ENCODE data around the gene SLC16A12.
A peak's percentile ranks its signal among the peaks of the same experiment; 100 is the strongest.

SLC16A12 gene

DNA sequence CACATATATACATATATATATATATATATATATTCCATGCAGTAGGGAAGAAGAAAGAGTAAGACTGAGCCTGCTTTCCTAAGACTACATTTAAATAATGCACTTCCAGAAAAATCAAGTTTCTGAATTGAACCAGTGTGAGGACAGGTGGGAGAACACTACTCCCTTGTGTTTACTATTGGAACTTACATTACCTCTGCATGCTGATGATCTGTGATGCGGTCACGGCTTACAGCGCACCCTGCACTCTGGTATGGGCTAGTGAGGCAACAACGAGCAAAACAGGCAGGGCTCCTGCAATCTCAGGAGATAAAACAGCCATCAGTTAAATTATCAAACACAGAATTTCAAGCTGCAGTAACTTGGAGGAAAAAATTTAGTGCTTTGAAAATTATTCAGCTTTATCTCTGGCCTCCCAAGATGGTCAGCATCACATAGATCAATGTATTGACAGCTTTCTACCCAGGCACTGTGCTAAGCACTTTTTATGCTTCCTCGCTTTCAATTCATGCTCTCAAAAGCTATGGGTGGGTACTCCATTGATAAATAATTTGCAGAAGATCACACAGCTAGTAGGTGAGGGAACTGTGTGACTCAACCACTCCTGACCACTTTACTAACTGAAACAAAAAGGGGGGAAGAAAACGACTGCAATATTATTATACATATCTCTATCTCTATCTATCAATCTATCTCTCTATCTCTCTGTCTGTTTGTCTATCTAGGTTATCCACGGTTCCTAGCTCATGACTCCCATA, 20.5 kb upstream of the SLC16A12 start:
- H3K4me1 ChIP-seq (ENCODE audit: control insufficient read depth, insufficient read depth, low read length) = no peaks in the 10 kb centered on the region
- CTCF ChIA-PET = interaction anchor here (0.6 to 1.9 kb wide), 9 partner anchors 9 to 338 kb away, joined by 3 to 8 read pairs (median 4); no protein-coding TSS in a partner anchor
- no peak overlapping the region for H3K27ac ChIP-seq (ENCODE audit: extremely low read depth, low read depth, low read length)
- no peaks in the 10 kb centered on the region for H3K9me3 ChIP-seq (ENCODE audit: control insufficient read depth, insufficient read depth, low read depth, low read length)
- POLR2A ChIA-PET = no interaction called here
- TF ChIP-seq, protein P1, sequence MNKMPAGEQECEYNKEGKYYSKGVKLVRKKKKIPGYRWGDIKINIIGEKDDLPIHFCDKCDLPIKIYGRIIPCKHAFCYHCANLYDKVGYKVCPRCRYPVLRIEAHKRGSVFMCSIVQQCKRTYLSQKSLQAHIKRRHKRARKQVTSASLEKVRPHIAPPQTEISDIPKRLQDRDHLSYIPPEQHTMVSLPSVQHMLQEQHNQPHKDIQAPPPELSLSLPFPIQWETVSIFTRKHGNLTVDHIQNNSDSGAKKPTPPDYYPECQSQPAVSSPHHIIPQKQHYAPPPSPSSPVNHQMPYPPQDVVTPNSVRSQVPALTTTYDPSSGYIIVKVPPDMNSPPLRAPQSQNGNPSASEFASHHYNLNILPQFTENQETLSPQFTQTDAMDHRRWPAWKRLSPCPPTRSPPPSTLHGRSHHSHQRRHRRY (tag by site-specific recombination; IDR thresholded peaks at IDR 0.05) = no peak
- TF ChIP-seq ZNF791 (tag by site-specific recombination; IDR thresholded peaks at IDR 0.05) (no peak), ZBTB8A (tag by site-specific recombination; IDR thresholded peaks at IDR 0.05) (no peak), ZNF654 (tag by site-specific recombination; IDR thresholded peaks at IDR 0.05; ENCODE audit: low read depth) (peak; percentile 9)
- TF ChIP-seq, protein P2, sequence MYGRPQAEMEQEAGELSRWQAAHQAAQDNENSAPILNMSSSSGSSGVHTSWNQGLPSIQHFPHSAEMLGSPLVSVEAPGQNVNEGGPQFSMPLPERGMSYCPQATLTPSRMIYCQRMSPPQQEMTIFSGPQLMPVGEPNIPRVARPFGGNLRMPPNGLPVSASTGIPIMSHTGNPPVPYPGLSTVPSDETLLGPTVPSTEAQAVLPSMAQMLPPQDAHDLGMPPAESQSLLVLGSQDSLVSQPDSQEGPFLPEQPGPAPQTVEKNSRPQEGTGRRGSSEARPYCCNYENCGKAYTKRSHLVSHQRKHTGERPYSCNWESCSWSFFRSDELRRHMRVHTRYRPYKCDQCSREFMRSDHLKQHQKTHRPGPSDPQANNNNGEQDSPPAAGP (tag by site-specific recombination; IDR thresholded peaks at IDR 0.05) = no peak
- H3K4me3 ChIP-seq (ENCODE audit: low read depth, low read length) = no peak overlapping the region
- no peaks in the 10 kb centered on the region for H3K36me3 ChIP-seq (ENCODE audit: control insufficient read depth in 2 of 2, insufficient read depth in 1 of 2, low read length in 2 of 2)

DNA sequence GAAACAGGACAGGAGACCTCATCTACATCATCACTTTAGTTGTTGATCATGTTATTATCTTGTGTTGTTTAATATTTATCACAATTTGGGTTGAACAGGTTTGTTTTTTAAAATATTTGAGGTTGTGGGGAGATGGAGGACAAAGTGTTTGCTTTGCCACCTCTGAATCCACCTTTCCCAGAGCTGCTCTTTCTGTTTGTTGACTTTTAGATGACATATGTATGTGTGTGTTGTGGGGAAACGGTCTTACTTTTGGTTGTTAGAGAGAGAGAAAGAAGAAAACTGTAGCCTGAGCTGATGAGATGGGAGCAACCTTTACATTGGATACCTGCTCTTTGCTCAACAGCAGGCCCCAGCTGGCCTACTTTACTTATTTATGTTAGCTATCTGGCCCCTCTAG, 19.0 kb upstream of the SLC16A12 start:
- Histone ChIP-seq H3K4me3 (ENCODE audit: low read depth, low read length) (no peak overlapping the region), H3K9me3 (ENCODE audit: control insufficient read depth, insufficient read depth, low read depth, low read length) (no peaks in the 10 kb centered on the region), H3K36me3 (ENCODE audit: control insufficient read depth in 2 of 2, insufficient read depth in 1 of 2, low read length in 2 of 2) (no peaks in the 10 kb centered on the region), H3K4me1 (ENCODE audit: control insufficient read depth, insufficient read depth, low read length) (no peaks in the 10 kb centered on the region), H3K27ac (ENCODE audit: extremely low read depth, low read depth, low read length) (no peak overlapping the region)
- ChIA-PET POLR2A (no interaction called here), CTCF (interaction anchor here (0.9 to 2.0 kb wide), 3 partner anchors 11 to 88 kb away, joined by 3 to 7 read pairs (median 4); no protein-coding TSS in a partner anchor)
- TF ChIP-seq, protein P3, sequence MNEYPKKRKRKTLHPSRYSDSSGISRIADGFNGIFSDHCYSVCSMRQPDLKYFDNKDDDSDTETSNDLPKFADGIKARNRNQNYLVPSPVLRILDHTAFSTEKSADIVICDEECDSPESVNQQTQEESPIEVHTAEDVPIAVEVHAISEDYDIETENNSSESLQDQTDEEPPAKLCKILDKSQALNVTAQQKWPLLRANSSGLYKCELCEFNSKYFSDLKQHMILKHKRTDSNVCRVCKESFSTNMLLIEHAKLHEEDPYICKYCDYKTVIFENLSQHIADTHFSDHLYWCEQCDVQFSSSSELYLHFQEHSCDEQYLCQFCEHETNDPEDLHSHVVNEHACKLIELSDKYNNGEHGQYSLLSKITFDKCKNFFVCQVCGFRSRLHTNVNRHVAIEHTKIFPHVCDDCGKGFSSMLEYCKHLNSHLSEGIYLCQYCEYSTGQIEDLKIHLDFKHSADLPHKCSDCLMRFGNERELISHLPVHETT (tag by site-specific recombination; IDR thresholded peaks at IDR 0.05) = no peak
- TF ChIP-seq, protein P4, sequence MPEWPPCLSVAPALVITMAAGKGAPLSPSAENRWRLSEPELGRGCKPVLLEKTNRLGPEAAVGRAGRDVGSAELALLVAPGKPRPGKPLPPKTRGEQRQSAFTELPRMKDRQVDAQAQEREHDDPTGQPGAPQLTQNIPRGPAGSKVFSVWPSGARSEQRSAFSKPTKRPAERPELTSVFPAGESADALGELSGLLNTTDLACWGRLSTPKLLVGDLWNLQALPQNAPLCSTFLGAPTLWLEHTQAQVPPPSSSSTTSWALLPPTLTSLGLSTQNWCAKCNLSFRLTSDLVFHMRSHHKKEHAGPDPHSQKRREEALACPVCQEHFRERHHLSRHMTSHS (tag by site-specific recombination; IDR thresholded peaks at IDR 0.05) = no peak
- TF ChIP-seq YY2 (tag by site-specific recombination; IDR thresholded peaks at IDR 0.05) = no peak
- TF ChIP-seq ZNF426 (tag by site-specific recombination; IDR thresholded peaks at IDR 0.05) = no peak
- TF ChIP-seq ZNF214 (tag by site-specific recombination; IDR thresholded peaks at IDR 0.05; ENCODE audit: borderline replicate concordance) = no peak
- no peak for TF ChIP-seq REPIN1 (tag by site-specific recombination; IDR thresholded peaks at IDR 0.05; ENCODE audit: low read depth)
- no peak for TF ChIP-seq ZNF138 (tag by site-specific recombination; IDR thresholded peaks at IDR 0.05; ENCODE audit: borderline replicate concordance)
- no peak for TF ChIP-seq ZNF626 (tag by site-specific recombination; IDR thresholded peaks at IDR 0.05)
- TF ChIP-seq ZNF366 (tag by site-specific recombination; conservative IDR thresholded peaks at IDR 0.05) = no peak

DNA sequence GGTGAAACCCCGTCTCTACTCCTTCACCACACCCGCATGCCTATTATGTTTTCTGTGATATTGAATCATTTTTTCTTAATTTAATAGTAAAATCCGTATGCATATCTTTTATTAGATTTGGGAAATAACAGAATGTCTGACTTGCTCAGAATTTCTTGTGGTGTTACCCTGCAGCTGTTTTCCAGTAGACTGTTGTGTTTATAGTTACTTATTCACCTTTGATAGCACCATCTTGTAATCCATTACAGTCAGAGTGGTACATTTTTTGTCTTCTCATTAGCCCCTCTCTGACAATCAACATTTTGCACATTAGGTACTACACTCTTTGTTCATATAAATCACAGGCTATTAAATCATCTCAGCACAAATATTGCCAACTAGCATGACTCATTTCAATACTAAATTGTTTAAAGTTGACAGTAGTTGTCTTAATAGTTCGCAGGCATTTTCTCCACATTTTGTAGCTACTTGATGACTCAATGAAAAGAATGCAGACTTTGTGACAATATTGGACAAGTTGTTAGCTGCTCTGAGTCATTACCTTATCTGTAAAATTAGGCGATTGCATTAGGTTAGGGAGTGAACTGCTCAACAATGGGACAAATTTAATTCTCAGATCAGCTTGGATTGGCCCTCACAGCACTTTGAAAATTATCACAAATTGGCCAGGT, 17.8 kb upstream of the SLC16A12 start:
- ChIA-PET CTCF (interaction anchor here (0.6 to 2.0 kb wide), 4 partner anchors 10 to 825 kb away, joined by 3 to 7 read pairs (median 4); no protein-coding TSS in a partner anchor), POLR2A (no interaction called here)
- Histone ChIP-seq H3K4me3 (ENCODE audit: low read depth, low read length) (no peak overlapping the region), H3K27ac (ENCODE audit: extremely low read depth, low read depth, low read length) (no peak overlapping the region), H3K9me3 (ENCODE audit: control insufficient read depth, insufficient read depth, low read depth, low read length) (no peaks in the 10 kb centered on the region), H3K36me3 (ENCODE audit: control insufficient read depth in 2 of 2, insufficient read depth in 1 of 2, low read length in 2 of 2) (no peaks in the 10 kb centered on the region), H3K4me1 (ENCODE audit: control insufficient read depth, insufficient read depth, low read length) (no peaks in the 10 kb centered on the region)
- no peak for TF ChIP-seq ZNF223 (tag by site-specific recombination; IDR thresholded peaks at IDR 0.05)
- TF ChIP-seq, protein P5, sequence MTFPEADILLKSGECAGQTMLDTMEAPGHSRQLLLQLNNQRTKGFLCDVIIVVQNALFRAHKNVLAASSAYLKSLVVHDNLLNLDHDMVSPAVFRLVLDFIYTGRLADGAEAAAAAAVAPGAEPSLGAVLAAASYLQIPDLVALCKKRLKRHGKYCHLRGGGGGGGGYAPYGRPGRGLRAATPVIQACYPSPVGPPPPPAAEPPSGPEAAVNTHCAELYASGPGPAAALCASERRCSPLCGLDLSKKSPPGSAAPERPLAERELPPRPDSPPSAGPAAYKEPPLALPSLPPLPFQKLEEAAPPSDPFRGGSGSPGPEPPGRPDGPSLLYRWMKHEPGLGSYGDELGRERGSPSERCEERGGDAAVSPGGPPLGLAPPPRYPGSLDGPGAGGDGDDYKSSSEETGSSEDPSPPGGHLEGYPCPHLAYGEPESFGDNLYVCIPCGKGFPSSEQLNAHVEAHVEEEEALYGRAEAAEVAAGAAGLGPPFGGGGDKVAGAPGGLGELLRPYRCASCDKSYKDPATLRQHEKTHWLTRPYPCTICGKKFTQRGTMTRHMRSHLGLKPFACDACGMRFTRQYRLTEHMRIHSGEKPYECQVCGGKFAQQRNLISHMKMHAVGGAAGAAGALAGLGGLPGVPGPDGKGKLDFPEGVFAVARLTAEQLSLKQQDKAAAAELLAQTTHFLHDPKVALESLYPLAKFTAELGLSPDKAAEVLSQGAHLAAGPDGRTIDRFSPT (tag by site-specific recombination; IDR thresholded peaks at IDR 0.05) = 0 out of 2 replicates have a peak, but pooled peaks have one; percentile 20
- TF ChIP-seq SP7 (tag by site-specific recombination; IDR thresholded peaks at IDR 0.05) = 0 out of 2 replicates have a peak, but pooled peaks have one; percentile 37
- TF ChIP-seq ZNF660 (tag by site-specific recombination; IDR thresholded peaks at IDR 0.05) = peak; percentile 50; the same call in 1 of the 2 replicates
